ENCODE results near the gene NDFIP1. TPM values are rescaled to one million over a fixed set of nuclear protein-coding genes. Genes with fewer than 3 reads are reported as not detected.
"Not testable (repeated sequence)": the region's sequence is repeated elsewhere in the genome, so short reads cannot be mapped to it uniquely, and the experiment has no call there.

Gene NDFIP1
- total RNA-seq, 1 experiment from 2014 or later, result 27.6 TPM

DNA sequence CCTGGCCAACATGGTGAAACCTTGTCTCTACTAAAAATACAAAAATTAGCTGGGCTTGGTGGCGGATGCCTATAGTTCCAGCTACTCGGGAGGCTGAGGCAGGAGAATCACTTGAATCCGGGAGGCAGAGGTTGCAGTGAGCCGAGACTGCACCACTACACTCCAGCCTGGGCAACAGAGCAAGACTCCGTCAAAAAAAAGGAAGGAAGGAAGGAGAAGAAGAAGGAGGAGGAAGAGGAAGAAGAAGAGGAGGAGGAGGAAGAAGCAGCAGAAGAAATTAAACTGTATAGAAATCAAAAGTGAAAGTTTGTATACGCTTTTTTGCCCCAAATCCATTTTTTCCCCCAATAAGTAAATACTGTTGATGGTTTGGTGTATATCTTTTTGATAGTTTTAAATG, 80.1 kb downstream of the NDFIP1 start:
- H3K27ac Mint-ChIP-seq, result not testable (repeated sequence)

DNA sequence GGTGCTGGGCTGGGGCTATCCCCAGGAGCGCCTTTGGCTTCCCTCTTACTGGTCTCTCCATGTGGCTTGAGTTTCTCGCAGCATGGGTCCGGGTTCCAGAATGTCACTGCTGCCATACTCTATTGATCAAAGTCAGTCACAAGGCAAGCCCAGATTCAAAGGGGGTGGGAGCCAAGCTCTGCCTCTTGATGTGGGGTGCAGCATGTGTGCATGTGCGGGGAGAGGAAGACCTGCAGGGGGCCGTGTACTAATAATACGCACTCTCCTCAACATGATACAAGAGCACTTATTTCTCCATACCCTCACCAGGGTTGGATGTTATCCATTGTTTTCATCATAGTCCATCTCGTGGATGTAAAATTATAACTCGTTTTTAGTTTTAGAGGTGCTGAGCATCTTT, 81.2 kb downstream of the NDFIP1 start:
- CTCF ChIA-PET, result no interaction called here
- Mint-ChIP-seq H3K4me3 (no peak overlapping the region), H3K27me3 (ENCODE audit: low read depth) (no peaks in the 10 kb centered on the region), H3K27ac (no peak overlapping the region), H3K36me3 (no peaks in the 10 kb centered on the region), H3K4me1 (peaks cover 37% of the 10 kb centered on the region), H3K9me3 (no peaks in the 10 kb centered on the region)
- DNase-seq (ENCODE audit: low spot score) (no peak), ATAC-seq (no peak)
- POLR2A ChIA-PET, result no interaction called here
- TF ChIP-seq SMAD3 (CRISPR knock-in tag; IDR thresholded peaks at IDR 0.05; ENCODE audit: borderline replicate concordance) (no peak), FOXK1 (CRISPR knock-in tag; IDR thresholded peaks at IDR 0.05) (no peak), ZNF263 (CRISPR knock-in tag; IDR thresholded peaks at IDR 0.05; ENCODE audit: low read depth) (no peak), GRHL2 (CRISPR knock-in tag; IDR thresholded peaks at IDR 0.05; ENCODE audit: insufficient replicate concordance, severe bottlenecking) (no peak), TEAD4 (CRISPR knock-in tag; IDR thresholded peaks at IDR 0.05) (no peak), PREB (CRISPR knock-in tag; IDR thresholded peaks at IDR 0.05; ENCODE audit: borderline replicate concordance) (no peak), RORB (CRISPR knock-in tag; IDR thresholded peaks at IDR 0.05) (no peak), E2F4 (CRISPR knock-in tag; IDR thresholded peaks at IDR 0.05; ENCODE audit: borderline replicate concordance, low read depth) (no peak), ELF4 (CRISPR knock-in tag; IDR thresholded peaks at IDR 0.05; ENCODE audit: low read depth) (no peak), ZNF416 (CRISPR knock-in tag; IDR thresholded peaks at IDR 0.05) (no peak)
- TF ChIP-seq, protein P1, sequence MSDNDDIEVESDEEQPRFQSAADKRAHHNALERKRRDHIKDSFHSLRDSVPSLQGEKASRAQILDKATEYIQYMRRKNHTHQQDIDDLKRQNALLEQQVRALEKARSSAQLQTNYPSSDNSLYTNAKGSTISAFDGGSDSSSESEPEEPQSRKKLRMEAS (CRISPR knock-in tag; IDR thresholded peaks at IDR 0.05), result no peak
- TF ChIP-seq, protein P2, sequence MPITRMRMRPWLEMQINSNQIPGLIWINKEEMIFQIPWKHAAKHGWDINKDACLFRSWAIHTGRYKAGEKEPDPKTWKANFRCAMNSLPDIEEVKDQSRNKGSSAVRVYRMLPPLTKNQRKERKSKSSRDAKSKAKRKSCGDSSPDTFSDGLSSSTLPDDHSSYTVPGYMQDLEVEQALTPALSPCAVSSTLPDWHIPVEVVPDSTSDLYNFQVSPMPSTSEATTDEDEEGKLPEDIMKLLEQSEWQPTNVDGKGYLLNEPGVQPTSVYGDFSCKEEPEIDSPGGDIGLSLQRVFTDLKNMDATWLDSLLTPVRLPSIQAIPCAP (CRISPR knock-in tag; IDR thresholded peaks at IDR 0.05), result no peak
- TF ChIP-seq, protein P3, sequence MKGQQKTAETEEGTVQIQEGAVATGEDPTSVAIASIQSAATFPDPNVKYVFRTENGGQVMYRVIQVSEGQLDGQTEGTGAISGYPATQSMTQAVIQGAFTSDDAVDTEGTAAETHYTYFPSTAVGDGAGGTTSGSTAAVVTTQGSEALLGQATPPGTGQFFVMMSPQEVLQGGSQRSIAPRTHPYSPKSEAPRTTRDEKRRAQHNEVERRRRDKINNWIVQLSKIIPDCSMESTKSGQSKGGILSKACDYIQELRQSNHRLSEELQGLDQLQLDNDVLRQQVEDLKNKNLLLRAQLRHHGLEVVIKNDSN (CRISPR knock-in tag; IDR thresholded peaks at IDR 0.05), result no peak

More for the DNA sequence above, 80.1 kb downstream of the NDFIP1 start:
- ATAC-seq; H3K4me3 Mint-ChIP-seq; POLR2A ChIA-PET; DNase-seq (ENCODE audit: low spot score); H3K9me3 Mint-ChIP-seq; H3K27me3 Mint-ChIP-seq (ENCODE audit: low read depth); H3K36me3 Mint-ChIP-seq: not testable (repeated sequence)
- CTCF ChIA-PET, result interaction anchor here (0.9 kb wide), 1 partner anchor 21 kb away, joined by 4 read pairs; no protein-coding TSS in a partner anchor
- peak; percentile 51; the same call in 1 of the 2 replicates for TF ChIP-seq ZNF121 (CRISPR knock-in tag; IDR thresholded peaks at IDR 0.05)
- peaks cover 46% of the 10 kb centered on the region for H3K4me1 Mint-ChIP-seq

GRCh38 chr5:142191776-142192175, 83.2 kb downstream of the NDFIP1 start:
- ChIA-PET CTCF (interaction anchor here (0.7 kb wide), 1 partner anchor 43 kb away, joined by 3 read pairs; no protein-coding TSS in a partner anchor), POLR2A (no interaction called here)
- Mint-ChIP-seq H3K9me3 (no peaks in the 10 kb centered on the region), H3K27ac (no peak overlapping the region; the same call in 1 of the 2 replicates), H3K36me3 (no peaks in the 10 kb centered on the region), H3K4me1 (peaks cover 20% of the 10 kb centered on the region), H3K27me3 (ENCODE audit: low read depth) (no peaks in the 10 kb centered on the region), H3K4me3 (no peak overlapping the region)
- ATAC-seq, result no peak
- no peak for DNase-seq (ENCODE audit: low spot score)
- TF ChIP-seq PRRX2 (CRISPR knock-in tag; IDR thresholded peaks at IDR 0.05) (no peak), TEAD1 (CRISPR knock-in tag; IDR thresholded peaks at IDR 0.05) (no peak), ZNF532 (CRISPR knock-in tag; IDR thresholded peaks at IDR 0.05; ENCODE audit: borderline replicate concordance) (no peak), RORB (CRISPR knock-in tag; IDR thresholded peaks at IDR 0.05) (no peak), ZSCAN18 (CRISPR knock-in tag; IDR thresholded peaks at IDR 0.05) (no peak)
- TF ChIP-seq, protein P4, sequence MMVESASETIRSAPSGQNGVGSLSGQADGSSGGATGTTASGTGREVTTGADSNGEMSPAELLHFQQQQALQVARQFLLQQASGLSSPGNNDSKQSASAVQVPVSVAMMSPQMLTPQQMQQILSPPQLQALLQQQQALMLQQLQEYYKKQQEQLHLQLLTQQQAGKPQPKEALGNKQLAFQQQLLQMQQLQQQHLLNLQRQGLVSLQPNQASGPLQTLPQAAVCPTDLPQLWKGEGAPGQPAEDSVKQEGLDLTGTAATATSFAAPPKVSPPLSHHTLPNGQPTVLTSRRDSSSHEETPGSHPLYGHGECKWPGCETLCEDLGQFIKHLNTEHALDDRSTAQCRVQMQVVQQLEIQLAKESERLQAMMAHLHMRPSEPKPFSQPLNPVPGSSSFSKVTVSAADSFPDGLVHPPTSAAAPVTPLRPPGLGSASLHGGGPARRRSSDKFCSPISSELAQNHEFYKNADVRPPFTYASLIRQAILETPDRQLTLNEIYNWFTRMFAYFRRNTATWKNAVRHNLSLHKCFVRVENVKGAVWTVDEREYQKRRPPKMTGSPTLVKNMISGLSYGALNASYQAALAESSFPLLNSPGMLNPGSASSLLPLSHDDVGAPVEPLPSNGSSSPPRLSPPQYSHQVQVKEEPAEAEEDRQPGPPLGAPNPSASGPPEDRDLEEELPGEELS (CRISPR knock-in tag; IDR thresholded peaks at IDR 0.05), result no peak
